ENCODE data around the gene AZIN2. TPM values are rescaled to one million over a fixed set of nuclear protein-coding genes. Genes with fewer than 3 reads are reported as not detected.
"Not testable (repeated sequence)": the region's sequence is repeated elsewhere in the genome, so short reads cannot be mapped to it uniquely, and the experiment has no call there.

The AZIN2 gene
- total and polyA plus RNA-seq, 10 donors = 1.4 to 8.3 (median 3.0) TPM

- Histone ChIP-seq H3K4me3 (no peak overlapping the region), H3K36me3 (no peaks in the 10 kb centered on the region), H3K27me3 (replicated peaks in 1 of 7) (no peaks in the 10 kb centered on the region), H3K27ac (no peak overlapping the region), H3K4me1 (no peaks in the 10 kb centered on the region), H3K9me3 (peaks cover 13 to 74% (median 63%) of the 10 kb centered on the region in 8 donors)
- 86 to 95% (median 90%) methylated on average over 10 of the region's 10 CpGs for WGBS, 5 donors
- intact Hi-C loops (cut with DNase I; ENCODE audit: low total_unique reads) = no loop called here
- DNase-seq = no peak
- TF ChIP-seq POLR2A (IDR thresholded peaks at IDR 0.05) (no peak), POLR2AphosphoS5 (IDR thresholded peaks at IDR 0.05) (no peak), CTCF (IDR thresholded peaks at IDR 0.05 in 8 of 11, conservative IDR thresholded peaks at IDR 0.05 in 3 of 11) (no peak)
Observed at GRCh38 chr1:33065301-33065700, 15.7 kb upstream of the AZIN2 start.

GRCh38 chr1:33066477-33066876 is 14.5 kb upstream of the AZIN2 start:
- H3K27ac ChIP-seq; DNase-seq; H3K27me3 ChIP-seq (replicated peaks in 1 of 7); H3K36me3 ChIP-seq; intact Hi-C loops (cut with DNase I; ENCODE audit: low total_unique reads); H3K4me1 ChIP-seq; H3K4me3 ChIP-seq: not testable (repeated sequence)
- peaks cover 13 to 62% (median 57%) of the 10 kb centered on the region in 8 donors for H3K9me3 ChIP-seq
- 89 to 98% (median 93%) methylated on average over 3 of the region's 3 CpGs for WGBS, 5 donors

- H3K27ac ChIP-seq; DNase-seq; H3K36me3 ChIP-seq; intact Hi-C loops (cut with DNase I; ENCODE audit: low total_unique reads); H3K4me3 ChIP-seq; H3K4me1 ChIP-seq; H3K27me3 ChIP-seq (replicated peaks in 1 of 7): not testable (repeated sequence)
- peaks cover 13 to 46% (median 41%) of the 10 kb centered on the region in 8 donors for H3K9me3 ChIP-seq
- WGBS, 5 donors = 49 to 67% (median 52%) methylated on average over 2 of the region's 2 CpGs
Observed at GRCh38 chr1:33068108-33068507, 12.8 kb upstream of the AZIN2 start.

GRCh38 chr1:33070628-33071027 is 10.3 kb upstream of the AZIN2 start:
- 95 to 100% (median 96%) methylated on average over 1 of the region's 1 CpG for WGBS, 5 donors

GRCh38 chr1:33072707-33073106 is 8.2 kb upstream of the AZIN2 start:
- H3K9me3 ChIP-seq = no peaks in the 10 kb centered on the region
- TF ChIP-seq POLR2AphosphoS5 (IDR thresholded peaks at IDR 0.05) (no peak), CTCF (IDR thresholded peaks at IDR 0.05 in 8 of 11, conservative IDR thresholded peaks at IDR 0.05 in 3 of 11) (no peak), POLR2A (IDR thresholded peaks at IDR 0.05) (no peak)
- DNase-seq = no peak
- no peaks in the 10 kb centered on the region for H3K36me3 ChIP-seq
- H3K4me3 ChIP-seq = no peak overlapping the region
- H3K4me1 ChIP-seq = no peaks in the 10 kb centered on the region
- no peaks in the 10 kb centered on the region for H3K27me3 ChIP-seq (replicated peaks in 1 of 7)
- intact Hi-C loops (cut with DNase I; ENCODE audit: low total_unique reads) = no loop called here
- WGBS, 5 donors = 75 to 88% (median 84%) methylated on average over 2 of the region's 2 CpGs
- no peak overlapping the region for H3K27ac ChIP-seq

More at GRCh38 chr1:33070628-33071027, 10.3 kb upstream of the AZIN2 start:
- no peaks in the 10 kb centered on the region for H3K4me1 ChIP-seq
- H3K36me3 ChIP-seq = no peaks in the 10 kb centered on the region
- no peak overlapping the region for H3K27ac ChIP-seq
- TF ChIP-seq POLR2A (IDR thresholded peaks at IDR 0.05) (no peak), CTCF (IDR thresholded peaks at IDR 0.05 in 8 of 11, conservative IDR thresholded peaks at IDR 0.05 in 3 of 11) (no peak), POLR2AphosphoS5 (IDR thresholded peaks at IDR 0.05) (no peak)
- H3K27me3 ChIP-seq (replicated peaks in 1 of 7) = no peaks in the 10 kb centered on the region
- DNase-seq = no peak
- H3K9me3 ChIP-seq = peaks cover 2 to 21% (median 16%) of the 10 kb centered on the region in 8 donors
- H3K4me3 ChIP-seq = no peak overlapping the region
- intact Hi-C loops (cut with DNase I; ENCODE audit: low total_unique reads) = no loop called here

Measured in spleen (tissue), 11 donors.